Neural cell (in vitro differentiated cells): ENCODE data around the gene GGA1. TPM values are rescaled to one million over a fixed set of nuclear protein-coding genes. Genes with fewer than 3 reads are reported as not detected.

Experiments used
- H2AFZ ChIP-seq: fragments of 200-600, 300-800 bp; sonication (generic), shearing (Covaris generic); 2 replicates; pipeline ENCODE4 v1.6.0; 2014; ENCODE audit warnings: low read depth, mild to moderate bottlenecking, antibody characterized with exemption, low read length, moderate library complexity
- H3F3A ChIP-seq: fragments of 200-600 bp; shearing (Covaris generic); 2 replicates; pipeline ENCODE4 v1.6.1; 2016; ENCODE audit warnings: mild to moderate bottlenecking, moderate library complexity, mixed read lengths, antibody characterized with exemption, low read length; ENCODE audit not compliant: insufficient read depth, poor library complexity, severe bottlenecking
- H3K27ac ChIP-seq: fragments of 200-600, 300-800 bp; sonication (generic), shearing (Covaris generic); 2 replicates; pipeline ENCODE4 v1.5.1; 2014; ENCODE audit warnings: mild to moderate bottlenecking, low read length, moderate library complexity
- H3K27me3 ChIP-seq: fragments of 300-800, 200-600 bp; sonication (generic), shearing (Covaris generic); 2 replicates; pipeline ENCODE4 v1.6.0; 2014; ENCODE audit warnings: mild to moderate bottlenecking, low read depth, low read length, moderate library complexity; ENCODE audit not compliant: insufficient read depth
- H3K36me3 ChIP-seq: fragments of 300-800, 200-600 bp; sonication (generic), shearing (Covaris generic); 2 replicates; pipeline ENCODE4 v1.5.1; 2014; ENCODE audit warnings: mild to moderate bottlenecking, antibody characterized with exemption, low read length, moderate library complexity; ENCODE audit not compliant: insufficient read depth
- H3K4me2 ChIP-seq: fragments of 300-800, 200-600 bp; sonication (generic), shearing (Covaris generic); 2 replicates; pipeline ENCODE4 v1.6.0; 2014; ENCODE audit warnings: mild to moderate bottlenecking, low read length
- H3K4me3 ChIP-seq: fragments of 300-800, 200-600 bp; sonication (generic), shearing (Covaris generic); 2 replicates; pipeline ENCODE4 v1.5.1; 2014; ENCODE audit warnings: mild to moderate bottlenecking, low read length, moderate library complexity
- H3K79me2 ChIP-seq: fragments of 200-600 bp; shearing (Covaris generic); replicated peaks from 2 replicates; pipeline ENCODE4 v1.6.0; 2014; ENCODE audit warnings: mild to moderate bottlenecking, low read length, moderate library complexity; ENCODE audit not compliant: insufficient read depth
- H3K9ac ChIP-seq: fragments of 300-800, 200-600 bp; sonication (generic), shearing (Covaris generic); 2 replicates; pipeline ENCODE4 v1.6.1; 2016; ENCODE audit warnings: mild to moderate bottlenecking, low read length, mixed read lengths
- H3K9me2 ChIP-seq: fragments of 200-600 bp; shearing (Covaris generic); 2 replicates; pipeline ENCODE4 v1.6.1; 2016; ENCODE audit warnings: mild to moderate bottlenecking, low read length, mixed read lengths; ENCODE audit not compliant: insufficient read depth
- H3K9me3 ChIP-seq: fragments of 200-600, 300-800 bp; sonication (generic), shearing (Covaris generic); 2 replicates; pipeline ENCODE4 v1.6.1; 2016; ENCODE audit warnings: mild to moderate bottlenecking, mixed run types, low read length, moderate library complexity, mixed read lengths
- H4K20me1 ChIP-seq: fragments of 200-600 bp; shearing (Covaris generic); 2 replicates; pipeline ENCODE4 v1.6.1; 2016; ENCODE audit warnings: mild to moderate bottlenecking, mixed run types; ENCODE audit not compliant: insufficient read depth
- CTCF ChIP-seq: fragments of 450-650 bp; IDR thresholded peaks from 2 replicates; pipeline ENCODE4 v1.5.1; 2014; ENCODE audit warnings: antibody characterized with exemption, mild to moderate bottlenecking, moderate library complexity; ENCODE audit not compliant: poor library complexity, severe bottlenecking
- EP300 ChIP-seq: fragments of 450-650 bp; conservative IDR thresholded peaks from 2 replicates; pipeline ENCODE4 v1.6.1; 2014; ENCODE audit warnings: antibody characterized with exemption, mild to moderate bottlenecking, moderate library complexity; ENCODE audit not compliant: poor library complexity, severe bottlenecking
- EZH2 ChIP-seq: fragments of 200-600, 300-800 bp; shearing (Covaris generic), sonication (generic); IDR thresholded peaks from 2 replicates; pipeline ENCODE4 v1.6.1; 2014; ENCODE audit warnings: antibody characterized with exemption, low read length, borderline replicate concordance, mild to moderate bottlenecking; ENCODE audit not compliant: insufficient read depth, poor library complexity, severe bottlenecking
- MXI1 ChIP-seq: fragments of 450-650 bp; conservative IDR thresholded peaks from 2 replicates; pipeline ENCODE4 v1.6.1; 2014; ENCODE audit warnings: antibody characterized with exemption, mild to moderate bottlenecking; ENCODE audit not compliant: poor library complexity, severe bottlenecking
- POLR2AphosphoS5 ChIP-seq: IDR thresholded peaks from 2 replicates; pipeline ENCODE4 v1.6.1; 2012
- RAD21 ChIP-seq: fragments of 450-650 bp; conservative IDR thresholded peaks from 2 replicates; pipeline ENCODE4 v1.6.1; 2014; ENCODE audit warnings: antibody characterized with exemption, mild to moderate bottlenecking, moderate library complexity
- REST ChIP-seq: IDR thresholded peaks from 2 replicates; pipeline ENCODE4 v1.6.1; 2012; ENCODE audit warnings: borderline replicate concordance
- SMC3 ChIP-seq: fragments of 450-650 bp; conservative IDR thresholded peaks from 2 replicates; pipeline ENCODE4 v1.6.1; 2014; ENCODE audit warnings: antibody characterized with exemption, mild to moderate bottlenecking, moderate library complexity; ENCODE audit not compliant: poor library complexity
- TAF1 ChIP-seq: IDR thresholded peaks from 2 replicates; pipeline ENCODE4 v1.6.1; 2012; ENCODE audit warnings: low read depth
- polyA plus RNA-seq: library from polyadenylated mRNA; depleted of rRNA; stranded (reverse); fragments of >200 nt; gene quantifications from 2 replicates; pipeline ENCODE4 v1.2.3, GENCODE V29; 2014

The GGA1 gene
- polyA plus RNA-seq, 1 donor from 2014 or later: 57.5 TPM

DNA sequence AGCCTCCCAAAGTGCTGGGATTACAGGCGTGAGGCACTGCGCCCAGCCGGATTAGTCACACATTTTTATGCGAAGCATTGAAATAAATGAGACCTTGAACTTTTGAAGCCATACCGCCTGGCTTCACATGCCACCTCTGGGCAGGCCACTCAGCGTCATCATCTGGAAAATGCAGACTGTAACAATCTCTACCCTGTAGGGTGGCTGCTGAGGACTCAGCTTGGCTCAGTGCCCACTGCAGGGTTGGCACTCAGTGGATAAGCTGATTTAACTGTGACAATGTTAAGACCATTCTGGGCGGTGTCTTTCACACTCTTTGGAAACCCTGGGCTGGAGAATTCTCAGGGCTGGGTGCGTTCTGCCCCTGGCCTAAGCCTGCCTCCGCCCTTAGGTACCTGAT, 39.3 kb downstream of the GGA1 start:
- Histone ChIP-seq H2AFZ (no peak overlapping the region), H3K9me2 (no peaks in the 10 kb centered on the region), H3K79me2 (no peaks in the 10 kb centered on the region), H3K36me3 (no peaks in the 10 kb centered on the region), H3K9ac (no peak overlapping the region), H3F3A (no peaks in the 10 kb centered on the region), H4K20me1 (no peaks in the 10 kb centered on the region), H3K4me2 (no peak overlapping the region), H3K9me3 (no peaks in the 10 kb centered on the region), H3K27me3 (no peaks in the 10 kb centered on the region), H3K27ac (no peak overlapping the region), H3K4me3 (no peak overlapping the region)
- TF ChIP-seq REST (no peak), POLR2AphosphoS5 (no peak), EP300 (no peak), MXI1 (no peak), EZH2 (no peak), CTCF (no peak), RAD21 (no peak), SMC3 (no peak), TAF1 (no peak)

- no peaks in the 10 kb centered on the region for H4K20me1 ChIP-seq
- no peak overlapping the region for H3K27ac ChIP-seq
Observed at GRCh38 chr22:37650463-37651136, 42.0 kb downstream of the GGA1 start.

More at GRCh38 chr22:37650463-37651136, 42.0 kb downstream of the GGA1 start:
- H3K9me3 ChIP-seq: no peaks in the 10 kb centered on the region
- TF ChIP-seq EP300 (no peak), EZH2 (no peak), REST (no peak), SMC3 (no peak), TAF1 (no peak), MXI1 (no peak), POLR2AphosphoS5 (no peak), CTCF (no peak), RAD21 (no peak)
- H3K36me3 ChIP-seq: no peaks in the 10 kb centered on the region
- no peaks in the 10 kb centered on the region for H3K27me3 ChIP-seq
- no peaks in the 10 kb centered on the region for H3F3A ChIP-seq
- H3K4me3 ChIP-seq: no peak overlapping the region
- H3K4me2 ChIP-seq: no peak overlapping the region
- H3K79me2 ChIP-seq: no peaks in the 10 kb centered on the region
- no peak overlapping the region for H2AFZ ChIP-seq
- H3K9ac ChIP-seq: no peak overlapping the region
- H3K9me2 ChIP-seq: no peaks in the 10 kb centered on the region
